ENCODE data around the gene PTPN11. TPM values are rescaled to one million over a fixed set of nuclear protein-coding genes. Genes with fewer than 3 reads are reported as not detected.

The PTPN11 gene
- total and polyA plus RNA-seq, 2 of the 8 experiments (the other 6 are each of a cell fraction or from before 2014, with no cell fraction given) = 28.3 to 133 TPM

DNA sequence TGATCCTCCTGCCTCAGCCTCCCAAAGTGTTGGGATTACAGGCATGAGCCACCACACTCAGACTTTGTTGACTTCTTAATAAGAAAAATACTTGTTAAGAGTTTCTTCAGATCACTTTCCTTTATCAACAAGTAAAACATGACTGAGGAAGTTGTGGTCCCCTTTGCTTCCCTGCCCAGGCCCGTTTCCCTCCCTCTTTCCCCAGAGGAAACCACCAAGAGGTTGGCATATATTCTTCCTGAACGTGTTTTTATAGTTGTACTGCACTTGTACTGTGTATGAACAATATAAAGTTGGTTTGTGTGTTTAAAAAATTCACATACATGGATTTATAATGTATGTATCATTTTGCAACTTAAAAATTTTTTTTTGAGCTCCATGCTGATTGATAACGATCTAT lies 28.4 kb downstream of the PTPN11 start (continued):
- TF ChIP-seq CHD7 (IDR thresholded peaks at IDR 0.05; ENCODE audit: insufficient replicate concordance, low read length) = no peak
- no peak for TF ChIP-seq SP2 (IDR thresholded peaks at IDR 0.05; ENCODE audit: low read length)
- no peak for TF ChIP-seq CHD1 (IDR thresholded peaks at IDR 0.05; ENCODE audit: low read depth, low read length)
- TF ChIP-seq RNF2 (IDR thresholded peaks at IDR 0.05; ENCODE audit: borderline replicate concordance, low read depth, low read length, missing control alignments, poor library complexity, severe bottlenecking) = no peak
- no peak for TF ChIP-seq NANOG (IDR thresholded peaks at IDR 0.05; ENCODE audit: insufficient read depth, low read depth, low read length, poor library complexity, severe bottlenecking)
- TF ChIP-seq BCL11A (IDR thresholded peaks at IDR 0.05; ENCODE audit: low read depth in 2 of 2, low read length in 2 of 2) = no peak
- no peak for TF ChIP-seq ATF2 (IDR thresholded peaks at IDR 0.05; ENCODE audit: low read length)
- TF ChIP-seq SP4 (IDR thresholded peaks at IDR 0.05; ENCODE audit: low read length) = no peak
- no peak for TF ChIP-seq JUND (IDR thresholded peaks at IDR 0.05; ENCODE audit: low read length)
